ENCODE data around the gene FRMD3.

DNA sequence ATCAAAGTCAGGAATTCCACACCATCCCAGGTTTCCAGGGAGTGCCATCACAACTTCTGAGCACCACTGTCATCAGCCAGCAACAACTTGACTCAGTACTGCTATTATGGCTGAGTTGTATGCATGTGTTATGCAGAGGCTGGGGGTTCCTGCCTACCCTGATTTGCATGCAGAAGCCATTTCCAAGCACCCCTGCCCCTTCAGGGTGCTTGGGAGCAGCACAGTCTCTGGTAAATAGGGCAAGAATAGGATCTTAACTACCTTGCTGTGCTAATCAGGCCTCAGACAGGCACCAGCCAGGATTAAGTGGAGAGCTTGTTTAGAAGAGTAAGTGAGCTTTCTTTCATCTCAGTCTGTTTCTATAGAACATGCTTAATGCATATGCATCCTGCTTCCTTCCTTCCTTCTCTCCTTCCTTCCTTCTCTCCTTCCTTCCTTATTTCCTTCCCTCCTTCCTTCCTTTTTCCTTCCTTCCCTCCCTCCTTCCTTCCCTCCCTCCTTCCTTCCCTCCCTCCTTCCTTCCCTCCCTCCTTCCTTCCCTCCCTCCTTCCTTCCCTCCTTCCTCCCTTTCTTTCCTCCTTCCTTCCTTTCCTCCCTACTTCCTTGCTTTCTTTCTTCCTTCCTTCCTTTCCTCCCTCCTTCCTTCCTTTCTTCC lies 175.7 kb downstream of the FRMD3 start:
- TF ChIP-seq, protein P1, sequence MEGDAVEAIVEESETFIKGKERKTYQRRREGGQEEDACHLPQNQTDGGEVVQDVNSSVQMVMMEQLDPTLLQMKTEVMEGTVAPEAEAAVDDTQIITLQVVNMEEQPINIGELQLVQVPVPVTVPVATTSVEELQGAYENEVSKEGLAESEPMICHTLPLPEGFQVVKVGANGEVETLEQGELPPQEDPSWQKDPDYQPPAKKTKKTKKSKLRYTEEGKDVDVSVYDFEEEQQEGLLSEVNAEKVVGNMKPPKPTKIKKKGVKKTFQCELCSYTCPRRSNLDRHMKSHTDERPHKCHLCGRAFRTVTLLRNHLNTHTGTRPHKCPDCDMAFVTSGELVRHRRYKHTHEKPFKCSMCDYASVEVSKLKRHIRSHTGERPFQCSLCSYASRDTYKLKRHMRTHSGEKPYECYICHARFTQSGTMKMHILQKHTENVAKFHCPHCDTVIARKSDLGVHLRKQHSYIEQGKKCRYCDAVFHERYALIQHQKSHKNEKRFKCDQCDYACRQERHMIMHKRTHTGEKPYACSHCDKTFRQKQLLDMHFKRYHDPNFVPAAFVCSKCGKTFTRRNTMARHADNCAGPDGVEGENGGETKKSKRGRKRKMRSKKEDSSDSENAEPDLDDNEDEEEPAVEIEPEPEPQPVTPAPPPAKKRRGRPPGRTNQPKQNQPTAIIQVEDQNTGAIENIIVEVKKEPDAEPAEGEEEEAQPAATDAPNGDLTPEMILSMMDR (IDR thresholded peaks at IDR 0.05): no peak
- TF ChIP-seq EZH2 (IDR thresholded peaks at IDR 0.05): no peak
- TF ChIP-seq EZH2phosphoT487 (IDR thresholded peaks at IDR 0.05): no peak
